Neutrophil (primary cell): ENCODE data around the gene TMEM212.
A peak's percentile ranks its signal among the peaks of the same experiment; 100 is the strongest.

Experiments used
- H3K27ac ChIP-seq: fragments of 200-600 bp; sonication (generic); 2 replicates; pipeline ENCODE4 v1.5.1; 2016; ENCODE audit warnings: mild to moderate bottlenecking, moderate library complexity
- H3K27me3 ChIP-seq: fragments of 200-600 bp; sonication (generic); 2 replicates; pipeline ENCODE4 v1.6.0; 2016; ENCODE audit warnings: mild to moderate bottlenecking
- H3K36me3 ChIP-seq: fragments of 200-600 bp; sonication (generic); 2 replicates; pipeline ENCODE4 v1.5.1; 2017
- H3K4me1 ChIP-seq, 2 experiments: fragments of 200-600 bp in 1 of 2; sonication (generic) in 1 of 2; 1 replicate in 1 of 2; 2 replicates in 1 of 2; pipeline versions ENCODE4 v1.5.1 to v1.6.1; 2013 to 2016; ENCODE audit warnings: low read depth in 1 of 2, low read length in 1 of 2, mild to moderate bottlenecking in 1 of 2, moderate library complexity in 1 of 2; ENCODE audit not compliant: control insufficient read depth in 1 of 2, insufficient read depth in 1 of 2
- H3K4me3 ChIP-seq, 2 experiments: fragments of 200-600 bp in 1 of 2; sonication (generic) in 1 of 2; 1 replicate in 1 of 2; 2 replicates in 1 of 2; pipeline ENCODE4 v1.5.1; 2013 to 2016; ENCODE audit warnings: low read depth in 1 of 2, low read length in 1 of 2, mild to moderate bottlenecking in 1 of 2, moderate library complexity in 1 of 2
- H3K9me3 ChIP-seq: fragments of 200-600 bp; sonication (generic); 2 replicates; pipeline ENCODE4 v1.5.1; 2016
- CTCF ChIP-seq: fragments of 200-600 bp; sonication (generic); IDR thresholded peaks from 2 replicates; pipeline ENCODE4 v1.5.1; 2016; ENCODE audit warnings: antibody characterized with exemption

Gene TMEM212

GRCh38 chr3:171822431-171823106 lies 20.6 kb upstream of the TMEM212 start:
- Histone ChIP-seq H3K4me1 (peaks cover 44 to 49% of the 10 kb centered on the region in 2 experiments), H3K4me3 (no peak overlapping the region)
- TF ChIP-seq CTCF = no peak

GRCh38 chr3:171824116-171824515 lies 19.0 kb upstream of the TMEM212 start:
- H3K4me1 ChIP-seq = peaks cover 60 to 64% of the 10 kb centered on the region in 2 experiments
- no peaks in the 10 kb centered on the region for H3K27me3 ChIP-seq
- TF ChIP-seq CTCF = no peak
- H3K9me3 ChIP-seq = no peaks in the 10 kb centered on the region
- no peak overlapping the region for H3K4me3 ChIP-seq
- H3K36me3 ChIP-seq = no peaks in the 10 kb centered on the region
- H3K27ac ChIP-seq = peak overlapping the region; percentile 19

More at GRCh38 chr3:171822431-171823106, 20.6 kb upstream of the TMEM212 start:
- Histone ChIP-seq H3K27me3 (no peaks in the 10 kb centered on the region), H3K36me3 (no peaks in the 10 kb centered on the region), H3K9me3 (no peaks in the 10 kb centered on the region), H3K27ac (no peak overlapping the region)

- Histone ChIP-seq H3K27me3 (no peaks in the 10 kb centered on the region), H3K4me1 (peaks cover 67 to 71% of the 10 kb centered on the region in 2 experiments), H3K27ac (peak overlapping the region; percentile 16), H3K4me3 (no peak overlapping the region), H3K9me3 (no peaks in the 10 kb centered on the region), H3K36me3 (no peaks in the 10 kb centered on the region)
- TF ChIP-seq CTCF = no peak
These were observed 18.3 kb upstream of the TMEM212 start for GRCh38 chr3:171824824-171825221.

- Histone ChIP-seq H3K27me3 (no peaks in the 10 kb centered on the region), H3K27ac (peak overlapping the region; percentile 16), H3K4me1 (peaks cover 72 to 76% of the 10 kb centered on the region in 2 experiments), H3K36me3 (no peaks in the 10 kb centered on the region), H3K9me3 (no peaks in the 10 kb centered on the region), H3K4me3 (no peak overlapping the region)
- TF ChIP-seq CTCF = no peak
These were observed 17.8 kb upstream of the TMEM212 start for GRCh38 chr3:171825222-171825828.

GRCh38 chr3:171827385-171827784 lies 15.8 kb upstream of the TMEM212 start:
- H3K4me3 ChIP-seq = no peak overlapping the region
- TF ChIP-seq CTCF = no peak
- H3K27me3 ChIP-seq = no peaks in the 10 kb centered on the region
- H3K4me1 ChIP-seq = peaks cover 62 to 63% of the 10 kb centered on the region in 2 experiments
- no peaks in the 10 kb centered on the region for H3K36me3 ChIP-seq
- no peaks in the 10 kb centered on the region for H3K9me3 ChIP-seq
- peak overlapping the region; percentile 84 for H3K27ac ChIP-seq
